Uterus (tissue), 2 donors: ENCODE measurements around the gene SELPLG.

Experiments used
- CTCF ChIP-seq, 4 experiments: fragments of 200-600 bp in 2 of 4; fragments of 450-650 bp in 2 of 4; sonication (generic) in 2 of 4; IDR thresholded peaks; one replicate each; pipeline ENCODE4 v1.5.1; 2016 to 2019; ENCODE audit warnings: antibody characterized with exemption in 4 of 4, mild to moderate bottlenecking in 2 of 4, moderate library complexity in 1 of 4
- POLR2A ChIP-seq, 2 donors: fragments of 450-650 bp; IDR thresholded peaks; one replicate each; pipeline ENCODE4 v1.6.1; 2016; ENCODE audit warnings: antibody characterized with exemption in 2 of 2, mild to moderate bottlenecking in 1 of 2, moderate library complexity in 1 of 2

- TF ChIP-seq CTCF (IDR thresholded peaks at IDR 0.05) (no peak), POLR2A (IDR thresholded peaks at IDR 0.05) (no peak)
Measured at GRCh38 chr12:108582978-108583770, 50.5 kb downstream of the SELPLG start.
